Astrocyte (in vitro differentiated cells and primary cell): ENCODE data around the gene NANOGP8. TPM values are rescaled to one million over a fixed set of nuclear protein-coding genes. Genes with fewer than 3 reads are reported as not detected.

ENCODE experiments used
- DNase-seq: peaks from one replicate; pipeline ENCODE4 v3.0.0-alpha.2; 2010; ENCODE audit warnings: low read depth
- FAIRE-seq: peaks from 2 replicates; lab custom pipeline; 2011; peaks lifted over from hg19 to GRCh38; lab: Jason Lieb, UNC
- H2AFZ ChIP-seq: 2 replicates; pipeline ENCODE4 v1.6.0; 2012; ENCODE audit warnings: low read depth, low read length, inconsistent platforms
- H3K27ac ChIP-seq: 2 replicates; pipeline ENCODE4 v1.5.1; 2011; ENCODE audit warnings: low read depth, low read length, inconsistent platforms
- H3K27me3 ChIP-seq: 2 replicates; pipeline ENCODE4 v1.6.0; 2011; ENCODE audit warnings: low read length, inconsistent platforms; ENCODE audit not compliant: insufficient read depth
- H3K36me3 ChIP-seq: 2 replicates; pipeline ENCODE4 v1.5.1; 2011; ENCODE audit warnings: low read length, inconsistent platforms; ENCODE audit not compliant: insufficient read depth
- H3K4me1 ChIP-seq: 2 replicates; pipeline ENCODE4 v1.5.1; 2011; ENCODE audit warnings: low read length, inconsistent platforms; ENCODE audit not compliant: insufficient read depth
- H3K4me2 ChIP-seq: 2 replicates; pipeline ENCODE4 v1.6.0; 2012; ENCODE audit warnings: low read length, inconsistent platforms
- H3K4me3 ChIP-seq: 2 replicates; pipeline ENCODE4 v1.5.1; 2011; ENCODE audit warnings: low read depth, mild to moderate bottlenecking, low read length, inconsistent platforms; ENCODE audit not compliant: insufficient read depth
- H3K79me2 ChIP-seq: 2 replicates; pipeline ENCODE4 v1.6.0; 2012; ENCODE audit warnings: mild to moderate bottlenecking, low read length, inconsistent platforms; ENCODE audit not compliant: insufficient read depth
- H3K9ac ChIP-seq: 2 replicates; pipeline ENCODE4 v1.6.0; 2012; ENCODE audit warnings: mild to moderate bottlenecking, low read length, inconsistent platforms
- H3K9me3 ChIP-seq: 2 replicates; pipeline ENCODE4 v1.5.1; 2012; ENCODE audit warnings: low read depth, mild to moderate bottlenecking, low read length, inconsistent platforms; ENCODE audit not compliant: insufficient read depth
- H4K20me1 ChIP-seq: 2 replicates; pipeline ENCODE4 v1.6.0; 2012; ENCODE audit warnings: low read length, inconsistent platforms; ENCODE audit not compliant: insufficient read depth
- H3K27ac Mint-ChIP-seq: one replicate; pipeline ENCODE4 v1.8.0; 2021; ENCODE audit warnings: mild to moderate bottlenecking, mixed read lengths; ENCODE audit not compliant: unreplicated experiment
- H3K27me3 Mint-ChIP-seq: one replicate; pipeline ENCODE4 v1.8.0; 2021; ENCODE audit warnings: low read depth, mixed read lengths; ENCODE audit not compliant: unreplicated experiment
- H3K36me3 Mint-ChIP-seq: one replicate; pipeline ENCODE4 v1.8.0; 2021; ENCODE audit warnings: low read depth, mixed read lengths; ENCODE audit not compliant: unreplicated experiment
- H3K4me1 Mint-ChIP-seq: one replicate; pipeline ENCODE4 v1.8.0; 2021; ENCODE audit warnings: low read depth, mixed read lengths; ENCODE audit not compliant: unreplicated experiment
- H3K4me3 Mint-ChIP-seq: one replicate; pipeline ENCODE4 v1.8.0; 2021; ENCODE audit warnings: mild to moderate bottlenecking, moderate library complexity, mixed read lengths; ENCODE audit not compliant: unreplicated experiment
- H3K9me3 Mint-ChIP-seq: one replicate; pipeline ENCODE4 v1.8.0; 2021; ENCODE audit warnings: mild to moderate bottlenecking, mixed read lengths; ENCODE audit not compliant: unreplicated experiment
- CTCF ChIP-seq: IDR thresholded peaks from 2 replicates; pipeline ENCODE4 v1.5.1; 2011; ENCODE audit warnings: low read depth, mild to moderate bottlenecking, inconsistent platforms, low read length, moderate library complexity; ENCODE audit not compliant: insufficient read depth
- EZH2 ChIP-seq: IDR thresholded peaks from 2 replicates; pipeline ENCODE4 v1.6.1; 2012; ENCODE audit warnings: mild to moderate bottlenecking, low read length, inconsistent platforms; ENCODE audit not compliant: insufficient read depth
- total RNA-seq: library from RNA; stranded (reverse); gene quantifications from 2 replicates; pipeline ENCODE4 v1.2.1, GENCODE V29; 2021

The NANOGP8 gene
- total RNA-seq, 1 donor from 2014 or later, result not detected

GRCh38 chr15:35068846-35069475, 16.1 kb downstream of the NANOGP8 start:
- no peak overlapping the region for H3K27ac Mint-ChIP-seq
- no peak for FAIRE-seq

GRCh38 chr15:35067496-35068347, 17.4 kb downstream of the NANOGP8 start:
- Mint-ChIP-seq H3K27me3 (peaks cover 6% of the 10 kb centered on the region), H3K4me1 (no peaks in the 10 kb centered on the region), H3K27ac (no peak overlapping the region), H3K9me3 (no peaks in the 10 kb centered on the region), H3K36me3 (no peaks in the 10 kb centered on the region), H3K4me3 (no peak overlapping the region)
- Histone ChIP-seq H3K9me3 (no peaks in the 10 kb centered on the region), H3K9ac (no peak overlapping the region), H3K4me1 (no peaks in the 10 kb centered on the region), H3K79me2 (no peaks in the 10 kb centered on the region), H3K27ac (no peak overlapping the region), H3K36me3 (no peaks in the 10 kb centered on the region), H3K27me3 (no peaks in the 10 kb centered on the region), H3K4me2 (no peak overlapping the region), H4K20me1 (no peaks in the 10 kb centered on the region), H3K4me3 (no peak overlapping the region), H2AFZ (no peak overlapping the region)
- no peak for TF ChIP-seq EZH2
- no peak for TF ChIP-seq CTCF
- no peak for FAIRE-seq
- no peak for DNase-seq

More at GRCh38 chr15:35068846-35069475, 16.1 kb downstream of the NANOGP8 start:
- no peaks in the 10 kb centered on the region for H3K9me3 ChIP-seq
- H3K4me1 Mint-ChIP-seq, result no peaks in the 10 kb centered on the region
- H2AFZ ChIP-seq, result no peak overlapping the region
- no peaks in the 10 kb centered on the region for H3K4me1 ChIP-seq
- H3K4me3 Mint-ChIP-seq, result no peak overlapping the region
- no peaks in the 10 kb centered on the region for H3K9me3 Mint-ChIP-seq
- no peak for DNase-seq
- no peak overlapping the region for H3K4me2 ChIP-seq
- H3K27ac ChIP-seq, result no peak overlapping the region
- no peaks in the 10 kb centered on the region for H3K79me2 ChIP-seq
- H3K9ac ChIP-seq, result no peak overlapping the region
- no peaks in the 10 kb centered on the region for H4K20me1 ChIP-seq
- peaks cover 6% of the 10 kb centered on the region for H3K27me3 Mint-ChIP-seq
- TF ChIP-seq CTCF, result no peak
- H3K36me3 ChIP-seq, result no peaks in the 10 kb centered on the region
- H3K4me3 ChIP-seq, result no peak overlapping the region
- no peaks in the 10 kb centered on the region for H3K27me3 ChIP-seq
- H3K36me3 Mint-ChIP-seq, result no peaks in the 10 kb centered on the region
